T-helper 1 cell treated with Interleukin-12 subunit alpha and Interleukin-12 subunit beta and Interleukin-4 antibody, amounts not matched to agents 30 ng/mL and 1 ng/mL, for 36 hours (primary cell): ENCODE results near the gene FAM110C. TPM values are rescaled to one million over a fixed set of nuclear protein-coding genes. Genes with fewer than 3 reads are reported as not detected.
"Not testable (repeated sequence)": the region's sequence is repeated elsewhere in the genome, so short reads cannot be mapped to it uniquely, and the experiment has no call there.

ENCODE experiments used
- intact Hi-C: fragments of 100-400 bp; cut with micrococcal nuclease; formaldehyde crosslinking; loops from one replicate; pipeline ENCODE4 v1.15.1; 2024
- total RNA-seq: library from RNA; stranded (reverse); gene quantifications from 2 replicates; pipeline ENCODE4 v1.2.3, GENCODE V29; 2022

Gene FAM110C
- total RNA-seq, result 5.6 and 6.6 TPM in 2 replicates

DNA sequence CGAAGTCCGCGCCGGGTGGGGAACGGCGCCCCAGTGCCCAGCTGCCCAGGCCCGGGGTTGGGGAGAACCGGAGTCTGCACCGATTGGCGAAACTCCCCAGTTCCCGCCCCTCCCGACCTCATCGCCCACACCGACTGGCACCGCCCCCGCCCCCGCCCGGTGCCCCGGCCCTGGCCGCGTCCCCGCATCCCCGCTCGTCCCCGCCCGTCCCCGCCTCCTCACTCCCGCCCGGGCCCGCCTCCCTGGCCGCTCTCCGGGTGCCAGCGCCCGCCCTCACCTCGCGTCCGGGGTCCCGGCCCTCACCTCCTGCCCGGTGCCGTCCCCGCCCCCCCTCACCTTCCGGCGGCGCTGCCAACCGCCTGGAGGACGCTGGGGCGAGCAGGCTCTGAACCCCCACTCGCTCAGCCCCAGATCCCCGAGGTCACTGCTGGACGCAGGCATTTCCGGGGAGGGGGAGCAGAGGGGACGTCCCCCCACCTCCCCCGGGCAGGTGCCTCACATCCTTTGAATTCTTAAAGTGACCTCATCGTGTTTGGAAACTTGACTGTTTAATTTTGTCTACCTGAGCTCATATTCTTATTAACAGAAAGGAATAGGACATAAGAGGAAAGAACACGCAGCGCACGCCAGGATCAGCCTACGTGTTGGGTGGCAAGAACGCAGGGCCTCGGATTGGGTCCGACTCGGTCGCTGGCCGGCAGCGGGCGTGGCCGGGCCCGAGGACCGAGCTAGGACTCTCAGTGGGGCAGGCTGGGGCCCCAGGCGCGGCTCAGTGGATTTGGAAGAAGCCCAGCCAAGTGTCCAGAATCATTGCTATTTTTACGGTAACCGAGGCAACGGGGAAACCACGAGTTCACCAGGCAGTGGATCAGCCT lies at the start of gene FAM110C:
Gene FAM110C, minus strand, starts transcription at position 35 of the 875 bp plus-strand sequence. CDS start 120 bp downstream, outside the sequence.
- intact Hi-C loops, result loop anchor here (1.0 kb wide), 1 partner anchor 218 kb away; the partner anchor contains the start of genes ACP1 and SH3YL1

- intact Hi-C loops, result no loop called here
Observed at GRCh38 chr2:92326-92725, 46.0 kb upstream of the FAM110C start.

- intact Hi-C loops, result no loop called here
Observed at GRCh38 chr2:90645-91312, 44.5 kb upstream of the FAM110C start.

- intact Hi-C loops, result no loop called here
Observed at GRCh38 chr2:85761-86160, 39.5 kb upstream of the FAM110C start.

DNA sequence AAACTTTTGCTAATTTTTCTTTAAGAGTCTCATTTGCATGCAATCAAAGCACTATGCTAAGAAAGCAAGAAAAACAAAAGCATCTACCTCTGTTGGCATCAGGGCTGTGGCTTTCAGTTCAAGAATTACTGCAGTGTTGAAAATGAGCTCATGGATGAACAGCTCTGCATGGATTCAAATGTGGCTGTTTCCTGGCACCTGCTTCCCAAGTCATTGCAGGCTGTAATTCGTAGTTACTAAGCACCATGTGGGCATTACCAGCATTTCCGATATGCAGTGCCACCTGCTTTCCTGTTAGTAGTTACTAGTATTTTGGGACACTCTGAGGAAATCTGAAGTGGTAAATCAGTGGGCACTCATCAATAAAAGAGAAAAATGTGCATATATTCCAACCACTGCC lies 37.8 kb upstream of the FAM110C start:
- intact Hi-C loops, result no loop called here

DNA sequence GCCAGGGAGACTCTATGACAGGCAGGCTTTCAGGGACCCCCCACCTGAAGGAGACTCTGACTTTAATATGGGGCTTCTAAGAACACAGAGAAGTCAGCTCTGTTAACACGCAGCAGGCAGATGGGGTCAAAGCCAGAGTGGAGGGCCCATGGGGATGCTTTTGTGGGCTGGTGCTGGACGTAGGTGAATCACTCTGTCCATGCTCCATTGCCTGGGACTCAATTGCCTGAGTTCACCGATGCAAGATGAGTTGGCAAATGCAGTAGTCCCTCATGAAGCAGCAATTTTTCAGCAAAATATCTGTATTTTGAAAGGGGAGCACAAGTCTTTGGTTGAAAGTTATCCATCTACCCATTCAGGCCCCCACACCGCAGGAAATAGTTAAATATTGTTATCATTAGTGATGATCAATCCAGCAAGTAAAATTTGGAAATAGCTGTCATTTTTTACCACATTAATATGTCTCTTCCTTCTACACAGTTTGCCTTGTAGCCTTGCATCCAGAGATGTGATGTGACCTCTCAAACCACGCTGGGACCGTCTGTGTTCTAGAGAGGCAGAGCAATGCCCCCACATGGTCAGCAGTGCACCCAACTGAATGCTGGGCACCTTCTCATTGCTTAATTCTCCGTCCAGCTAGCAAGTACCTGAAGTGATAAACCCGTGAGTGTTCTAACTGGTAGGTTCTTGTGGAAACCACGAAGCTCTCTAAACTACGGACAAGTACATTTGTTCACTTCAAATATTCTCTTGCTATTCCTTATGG lies 34.8 kb upstream of the FAM110C start:
- intact Hi-C loops, result no loop called here

DNA sequence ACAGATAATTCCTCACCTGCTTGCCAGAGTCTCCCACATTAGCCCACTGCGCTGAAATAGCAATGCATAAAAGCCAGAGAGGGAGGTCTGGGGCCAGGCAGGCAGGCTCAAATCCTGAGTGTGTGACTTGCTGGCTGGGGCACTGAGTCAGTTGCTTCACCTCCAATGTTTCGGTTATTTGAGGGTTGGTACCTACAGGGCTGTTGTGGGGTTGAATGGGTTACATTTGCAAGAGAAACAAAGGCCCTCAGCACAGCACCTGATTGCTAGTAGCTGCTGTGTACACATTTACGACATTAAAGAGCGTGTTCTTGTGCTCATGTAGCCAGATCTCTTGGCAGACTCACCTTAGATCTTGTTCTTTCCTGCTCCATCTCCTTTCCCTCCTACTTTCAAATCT lies 34.1 kb upstream of the FAM110C start:
- intact Hi-C loops, result no loop called here

DNA sequence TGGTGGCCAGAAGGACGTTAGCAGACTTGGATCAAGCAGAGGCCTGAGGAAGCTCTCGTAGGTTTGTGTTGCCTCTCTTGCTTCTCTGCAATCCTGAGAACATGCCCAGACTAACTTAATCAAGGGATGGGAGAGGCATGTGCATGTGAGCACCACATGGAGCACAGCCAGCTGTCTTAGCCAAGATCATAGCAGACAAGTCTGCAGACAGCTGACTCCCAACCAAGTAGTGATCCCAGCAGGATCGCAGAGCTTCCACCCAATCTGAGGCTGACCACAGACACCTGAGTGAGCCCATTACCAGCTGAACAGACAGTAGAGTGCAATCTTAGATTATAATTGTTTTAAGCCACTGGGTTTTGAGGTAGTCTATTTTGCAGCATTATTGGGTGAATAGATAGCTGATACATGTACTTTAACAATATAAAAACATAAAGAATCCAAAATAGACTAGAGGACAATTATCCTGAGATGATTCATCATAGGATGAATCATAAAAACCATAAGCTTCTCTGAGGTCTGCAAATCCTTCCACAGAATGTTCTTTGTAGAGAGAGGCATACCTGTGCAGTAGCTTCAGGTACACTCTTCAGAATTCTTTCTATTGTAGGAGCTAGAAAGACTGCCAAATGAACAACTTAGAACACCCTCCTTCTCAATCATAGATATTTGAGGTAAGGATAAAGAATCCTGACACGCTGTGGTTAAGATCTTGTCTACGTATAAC lies 25.2 kb upstream of the FAM110C start:
- intact Hi-C loops, result no loop called here

DNA sequence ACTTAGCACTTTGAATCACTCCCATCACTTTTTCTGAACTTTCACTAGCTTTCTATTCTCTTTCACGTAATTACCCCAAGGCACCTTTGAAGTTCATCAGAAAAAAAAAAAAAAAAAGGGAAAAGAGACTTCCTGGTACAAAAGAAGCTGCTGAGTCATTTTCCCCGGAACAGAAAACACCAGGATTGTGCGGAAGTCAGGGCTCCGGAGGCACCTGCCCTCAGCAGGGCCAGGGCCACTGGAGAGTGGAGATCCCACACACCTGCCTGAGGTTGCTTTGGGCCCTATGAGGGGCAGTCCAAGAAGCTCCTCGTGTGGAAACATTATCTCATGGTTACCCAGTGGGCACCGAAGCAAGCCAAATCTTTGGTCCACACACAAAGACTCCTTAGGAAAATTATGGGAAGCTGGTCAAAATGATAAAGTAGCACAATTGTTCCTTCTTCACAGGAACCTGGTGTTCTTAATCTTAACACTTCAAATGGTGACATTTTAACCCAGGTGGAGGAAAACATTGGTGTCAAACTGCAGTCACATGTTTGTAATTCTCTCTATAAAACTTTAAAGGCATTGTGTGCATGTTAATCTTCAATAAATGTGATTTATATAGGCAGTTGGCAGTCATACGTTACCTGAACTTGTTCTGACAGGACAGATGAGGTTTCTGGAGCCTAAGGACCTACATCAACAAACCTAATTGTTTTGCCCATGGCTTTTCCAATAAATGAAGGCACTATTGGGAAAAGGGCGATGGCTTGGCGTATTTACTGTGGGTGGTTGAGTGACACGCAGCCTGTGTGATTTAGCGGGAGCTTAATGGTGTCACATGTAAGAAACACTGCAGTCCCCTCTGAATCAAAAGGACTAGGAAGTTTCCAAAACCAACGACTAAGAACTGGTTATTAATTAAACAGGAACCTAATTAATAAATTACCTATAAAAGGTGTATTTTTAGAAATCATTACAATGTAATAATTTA lies 23.4 kb upstream of the FAM110C start:
- intact Hi-C loops, result no loop called here

- intact Hi-C loops, result not testable (repeated sequence)
Observed at GRCh38 chr2:68637-69036, 22.3 kb upstream of the FAM110C start.

GRCh38 chr2:66853-67252 lies 20.5 kb upstream of the FAM110C start:
- intact Hi-C loops, result no loop called here

- intact Hi-C loops, result no loop called here
Observed at GRCh38 chr2:65121-65520, 18.8 kb upstream of the FAM110C start.

DNA sequence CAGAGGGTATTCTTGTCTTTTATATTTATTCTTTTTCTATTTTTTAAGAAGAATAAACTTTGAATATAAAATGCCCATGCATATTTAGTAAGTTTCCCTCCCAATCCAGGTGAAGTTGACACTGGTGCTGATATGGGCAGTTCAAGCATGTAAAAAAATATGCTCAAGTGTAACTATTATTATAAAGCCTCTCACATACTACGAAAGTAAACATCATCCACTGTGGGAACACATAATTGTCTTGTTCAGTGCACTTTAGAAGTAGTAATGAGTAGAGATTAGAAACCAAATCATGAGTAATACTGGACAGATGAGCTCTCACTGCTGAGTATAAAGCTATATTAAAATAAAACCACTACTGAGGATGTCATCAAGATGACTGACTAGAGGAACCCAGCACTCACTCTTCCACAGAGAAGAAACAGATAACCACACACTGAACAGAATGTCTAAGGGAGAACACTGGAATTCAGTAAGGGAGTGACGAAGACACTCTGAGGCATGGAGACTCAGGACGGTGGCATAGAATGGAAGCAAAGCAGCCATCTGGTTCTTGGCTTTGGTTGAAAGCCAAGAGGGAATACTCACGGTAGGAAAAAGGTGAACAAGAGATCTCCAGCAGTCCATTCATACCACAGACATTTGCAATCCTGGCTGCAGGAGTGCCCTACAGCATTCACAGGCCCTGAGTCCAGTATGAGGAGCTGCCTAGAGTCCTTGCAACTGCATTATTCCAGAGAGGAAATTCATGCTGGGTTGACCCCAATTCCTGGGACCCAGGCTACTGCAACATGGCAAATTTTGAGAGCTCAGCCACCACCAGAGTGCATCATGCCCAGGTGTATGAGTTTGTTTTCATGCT lies 9.5 kb upstream of the FAM110C start:
- intact Hi-C loops, result no loop called here

DNA sequence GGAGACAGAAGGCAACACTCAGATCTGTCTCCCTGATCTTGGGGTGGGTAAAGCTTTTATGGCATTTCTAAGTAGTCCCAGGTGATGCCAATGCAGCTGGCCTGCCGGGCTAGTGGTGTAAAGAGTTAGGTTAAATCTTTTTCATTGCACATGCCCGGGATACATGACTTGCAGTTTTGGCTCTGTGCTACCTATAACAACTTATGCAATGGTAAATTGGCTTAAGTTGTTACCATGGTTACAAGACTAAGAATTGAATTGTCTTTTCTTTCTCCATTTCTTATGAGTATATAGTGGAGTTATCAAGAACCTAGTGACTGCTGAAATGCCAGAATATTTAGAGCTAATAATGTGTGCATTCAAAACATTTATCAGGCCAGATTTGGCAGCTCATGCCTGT lies 5.3 kb upstream of the FAM110C start:
- intact Hi-C loops, result no loop called here

- intact Hi-C loops, result loop anchor here (1.0 kb wide), 1 partner anchor 217 kb away; the partner anchor contains the start of genes ACP1 and SH3YL1
Observed at GRCh38 chr2:47737-48136, 1.4 kb upstream of the FAM110C start.

DNA sequence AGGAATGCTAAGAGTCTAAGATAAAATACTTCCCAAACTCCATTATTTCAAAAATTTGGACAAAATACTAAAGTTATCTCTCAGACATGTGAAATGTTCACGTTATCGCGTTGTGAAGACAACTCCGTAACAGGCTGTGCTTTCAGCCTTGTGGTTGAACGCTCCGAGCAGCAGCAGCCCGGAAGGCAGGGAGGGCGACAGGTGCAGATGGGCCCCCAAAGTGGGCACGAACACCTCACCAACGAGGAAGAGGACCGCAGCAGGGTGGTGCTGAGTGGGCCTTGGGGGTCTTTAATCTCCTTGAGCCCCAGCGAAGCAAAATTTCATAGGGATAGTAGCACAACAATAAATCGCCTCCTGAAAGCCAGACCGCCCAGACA lies 1.0 kb upstream of the FAM110C start:
- intact Hi-C loops, result loop anchor here (1.0 kb wide), 1 partner anchor 217 kb away; the partner anchor contains the start of genes ACP1 and SH3YL1

DNA sequence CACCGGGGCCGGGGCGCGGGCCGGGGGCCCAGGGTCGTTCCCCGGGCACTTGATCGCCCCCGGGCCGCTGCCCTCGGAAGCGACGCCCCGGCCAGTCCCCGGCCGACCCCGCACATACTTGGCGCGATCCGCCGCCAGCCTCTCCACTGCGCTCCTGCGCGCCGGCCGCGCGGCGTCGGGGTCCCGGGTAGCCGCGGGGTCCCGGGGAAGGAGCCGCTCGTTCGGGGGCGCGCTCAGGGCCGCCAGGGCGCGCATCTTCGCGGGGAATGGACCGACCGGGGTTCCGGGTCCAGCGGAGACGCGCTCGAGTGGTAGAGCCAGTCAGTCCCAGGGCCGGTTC lies 204 bp downstream of the FAM110C start:
- intact Hi-C loops, result no loop called here

DNA sequence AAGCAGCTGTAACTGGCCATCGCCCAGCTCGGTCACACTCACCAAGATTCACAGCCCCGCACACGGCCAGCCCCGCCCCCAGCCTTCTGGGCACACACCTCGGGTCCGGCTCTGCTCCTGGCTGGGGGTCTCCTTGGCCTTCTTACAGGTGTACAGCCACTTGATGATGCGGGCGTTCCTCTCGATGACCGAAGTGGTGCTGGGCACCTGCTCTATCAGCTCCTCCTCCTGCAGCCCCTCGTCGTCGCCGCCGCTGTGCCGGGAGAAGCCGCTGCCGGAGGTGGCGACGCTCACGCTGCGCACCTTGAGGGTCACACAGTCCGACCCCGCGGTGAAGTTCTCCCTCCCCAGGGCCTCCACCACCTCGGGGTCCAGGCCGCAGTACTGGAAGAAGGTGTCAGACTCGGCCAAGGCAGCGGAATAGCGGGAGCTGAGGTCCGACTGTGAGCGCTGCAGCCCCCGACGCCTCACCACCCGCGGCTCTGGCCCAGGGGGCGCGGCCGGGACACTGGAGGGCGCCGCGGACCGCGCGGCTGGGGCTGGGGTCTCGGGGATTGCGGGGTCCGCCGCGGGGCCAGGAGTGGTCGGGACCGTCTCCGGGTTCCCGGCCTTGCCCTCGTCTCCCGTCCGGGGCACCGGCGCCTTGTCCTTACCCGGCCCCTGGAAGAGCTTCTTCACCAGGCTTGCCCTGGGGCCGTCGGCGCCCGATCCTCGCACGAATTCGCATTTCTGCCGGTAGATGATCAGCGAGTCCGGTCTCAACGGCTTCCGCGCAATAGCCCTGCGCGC lies 769 bp downstream of the FAM110C start:
- intact Hi-C loops, result loop anchor here (1.0 kb wide), 1 partner anchor 12 kb away; no protein-coding TSS in a partner anchor
